GM19240 (cell line): ENCODE results near the gene PACRG.

ENCODE experiments used
- DNase-seq: peaks from one replicate; pipeline ENCODE4 v3.0.0; 2011; ENCODE audit warnings: low spot score; ENCODE audit not compliant: insufficient read length

Gene PACRG

GRCh38 chr6:163239572-163240340 lies 512.0 kb downstream of the PACRG start:
- DNase-seq = no peak

- no peak for DNase-seq
These were observed 512.8 kb downstream of the PACRG start for GRCh38 chr6:163240556-163240955.

GRCh38 chr6:163241683-163242082 lies 513.9 kb downstream of the PACRG start:
- DNase-seq = no peak

- no peak for DNase-seq
These were observed 515.3 kb downstream of the PACRG start for GRCh38 chr6:163243083-163243482.

DNA sequence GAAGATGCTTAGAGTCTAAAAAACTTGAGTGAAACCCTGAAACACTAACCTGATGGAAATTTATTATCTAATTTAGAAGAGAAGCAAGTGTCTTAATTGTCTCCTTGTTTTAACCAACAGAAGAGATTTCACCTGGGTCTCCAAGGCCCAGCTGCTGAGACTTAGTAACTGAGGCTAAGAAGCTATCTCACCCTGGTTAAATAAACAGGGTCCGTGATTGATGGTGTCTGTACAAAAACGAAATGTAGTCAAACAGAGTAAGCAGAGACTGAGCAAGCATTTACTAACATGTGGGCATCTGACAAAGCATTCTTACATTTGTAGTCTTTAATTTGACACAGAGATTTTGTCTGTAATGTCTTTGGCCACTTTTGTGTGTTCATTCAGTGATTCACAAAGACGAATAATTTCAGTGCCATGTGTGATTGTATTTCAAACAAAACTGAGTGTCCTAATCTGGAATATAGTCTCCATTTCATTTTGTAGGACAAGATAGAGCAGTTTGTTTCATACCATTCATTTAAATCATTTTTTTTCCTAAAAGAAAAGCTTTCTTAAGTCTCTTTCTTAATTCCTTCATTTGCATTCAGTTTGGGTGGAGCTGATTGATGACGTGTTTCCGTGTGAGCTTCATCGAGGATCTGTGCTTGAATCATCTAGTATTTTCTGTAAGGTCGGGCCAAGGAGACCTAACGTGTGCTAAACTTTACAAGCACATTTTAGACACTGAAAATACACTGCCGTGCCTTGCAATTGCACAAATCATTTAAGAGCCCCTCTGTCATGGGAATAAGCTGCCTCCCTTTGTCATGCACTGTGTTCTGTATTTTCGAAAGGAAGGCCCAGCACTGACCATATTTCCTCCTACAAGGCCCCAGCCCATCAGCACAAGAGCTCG lies 516.2 kb downstream of the PACRG start:
- no peak for DNase-seq

DNA sequence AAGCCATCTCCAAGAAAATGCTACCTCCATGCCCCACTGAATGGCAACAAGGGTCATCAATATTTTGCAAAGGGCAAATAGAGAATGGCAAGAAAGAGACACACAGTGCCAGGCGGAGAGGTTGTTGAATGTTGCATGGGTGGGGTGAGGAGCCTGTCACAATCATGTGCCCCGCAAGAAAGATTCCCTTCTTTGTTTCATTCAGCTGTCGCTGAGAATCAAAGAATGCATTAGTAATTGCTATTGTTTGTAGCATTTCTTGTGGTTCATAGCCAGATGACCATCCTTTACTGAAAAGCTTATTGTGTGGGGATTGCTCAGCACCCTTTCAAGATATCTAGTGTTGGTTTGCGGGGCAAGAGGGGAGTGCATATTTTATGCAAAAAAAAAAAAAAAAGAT lies 520.3 kb downstream of the PACRG start:
- DNase-seq = no peak

DNA sequence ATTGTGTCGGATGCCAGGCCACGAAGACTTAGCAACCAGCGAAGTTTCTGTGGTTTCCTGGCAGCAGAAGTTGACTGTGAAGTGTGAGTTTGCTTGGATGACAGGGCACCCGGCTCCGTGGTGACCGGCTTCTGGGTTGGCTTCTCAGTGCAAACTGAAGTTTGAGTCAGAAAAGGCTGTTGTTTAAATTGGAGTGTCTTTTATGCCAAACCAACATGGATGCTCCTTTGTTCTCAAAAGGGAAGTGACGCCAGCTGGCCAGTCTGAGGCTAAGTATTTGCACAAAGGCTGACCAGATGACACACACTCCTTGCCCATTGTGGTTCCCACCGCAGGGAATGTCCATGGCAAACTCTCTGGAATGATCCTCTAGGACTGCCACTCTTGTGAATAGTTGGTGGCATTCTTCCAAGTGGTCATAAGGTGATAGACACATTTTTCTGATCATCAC lies 521.9 kb downstream of the PACRG start:
- DNase-seq = no peak

DNA sequence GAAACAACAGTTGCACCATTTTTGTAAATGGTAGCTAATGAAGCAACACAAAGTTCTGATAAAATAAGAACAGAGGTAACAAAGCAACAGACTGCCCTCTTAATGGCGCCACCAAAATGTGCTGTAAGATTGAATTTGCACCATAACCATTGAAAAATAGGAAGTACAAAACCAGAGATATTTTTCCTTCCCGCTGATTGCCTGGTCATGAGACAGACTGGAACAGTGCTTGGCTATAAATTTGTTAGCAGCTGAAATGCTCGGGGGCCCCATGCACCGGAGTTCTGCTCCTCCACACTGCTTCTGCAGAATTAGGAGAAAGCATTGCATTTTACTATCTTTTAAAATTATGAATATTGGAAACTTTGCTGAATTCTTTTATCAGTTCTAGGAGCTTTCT lies 522.3 kb downstream of the PACRG start:
- no peak for DNase-seq

DNA sequence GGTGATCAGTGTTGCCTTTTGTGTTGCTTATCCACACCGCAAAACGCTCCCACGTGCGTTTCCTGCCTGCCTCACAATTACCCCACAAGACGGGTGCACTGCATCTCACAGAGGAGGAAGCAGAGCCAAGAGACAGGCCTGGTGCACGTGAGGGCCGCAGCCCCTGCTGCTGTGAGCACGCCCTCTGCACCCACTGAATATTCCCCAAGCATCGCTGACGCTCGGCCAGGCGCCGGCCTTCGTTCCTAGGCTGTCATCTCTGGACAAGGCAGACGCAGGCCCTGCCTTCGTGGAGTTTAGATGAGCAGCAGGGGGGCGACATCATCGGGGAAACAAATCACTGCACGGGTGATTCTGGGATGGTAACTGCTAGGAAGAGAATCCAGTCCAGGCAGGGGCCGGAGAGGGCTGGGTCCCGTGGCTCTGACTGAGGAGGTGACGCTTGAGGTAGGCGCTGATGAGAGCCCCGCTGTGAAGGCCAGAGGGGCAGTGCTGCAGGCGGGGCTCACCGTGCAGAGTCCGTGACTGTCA lies 524.4 kb downstream of the PACRG start:
- no peak for DNase-seq

DNA sequence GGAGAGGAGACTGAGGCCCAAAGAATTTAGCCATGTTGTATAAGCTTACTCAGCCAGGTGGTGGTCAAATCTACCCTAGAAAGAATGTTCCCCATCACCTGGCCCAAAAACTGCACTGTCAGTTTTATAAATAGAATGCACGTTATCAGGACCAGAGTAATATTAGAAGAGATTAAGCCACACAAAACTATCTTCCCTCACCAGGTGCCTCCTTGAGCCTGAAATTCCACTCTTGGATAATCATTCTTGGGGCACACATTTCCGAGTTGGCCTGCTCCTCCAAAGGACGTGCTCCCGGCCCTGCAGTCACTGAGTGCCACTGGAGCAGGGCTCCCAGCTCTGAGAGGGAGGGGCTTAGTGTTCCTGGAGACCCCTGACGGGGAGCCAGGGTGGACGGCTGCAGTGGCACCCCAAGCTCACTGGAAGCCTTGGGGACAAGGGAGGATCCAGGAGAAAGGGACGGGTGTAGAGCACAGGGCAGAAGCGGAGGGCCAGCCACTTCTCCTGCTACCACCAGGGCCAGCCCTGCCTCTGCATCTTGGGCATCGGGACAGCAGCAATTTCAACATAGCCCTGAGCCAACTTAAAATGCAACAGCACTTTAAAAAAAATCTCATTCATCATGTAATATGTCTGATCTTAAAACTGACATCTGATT lies 525.9 kb downstream of the PACRG start:
- DNase-seq = no peak

- DNase-seq = no peak
These were observed 526.6 kb downstream of the PACRG start for GRCh38 chr6:163254341-163254835.

DNA sequence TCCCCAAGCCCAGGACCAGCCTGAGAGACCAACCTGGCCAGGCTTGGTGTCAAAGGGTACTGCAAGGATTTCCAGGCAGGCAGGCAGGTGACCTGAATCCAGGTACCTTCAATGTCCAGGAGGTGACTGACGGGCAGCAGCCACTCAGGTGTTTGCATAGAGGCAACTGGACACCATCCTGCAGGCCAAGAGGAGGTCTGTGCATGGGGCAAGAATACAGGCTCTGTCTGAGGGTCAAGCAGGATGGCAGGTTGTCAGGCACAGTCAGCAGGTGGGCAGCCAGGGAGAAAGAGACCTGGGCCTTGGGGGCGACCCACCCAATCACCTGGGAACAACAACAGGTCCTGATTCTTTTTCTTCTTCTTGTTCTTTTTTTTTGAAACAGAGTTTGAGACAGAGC lies 527.5 kb downstream of the PACRG start:
- DNase-seq = no peak

- no peak for DNase-seq
These were observed 531.9 kb downstream of the PACRG start for GRCh38 chr6:163259689-163260088.

- DNase-seq = no peak
These were observed 532.5 kb downstream of the PACRG start for GRCh38 chr6:163260111-163260895.

DNA sequence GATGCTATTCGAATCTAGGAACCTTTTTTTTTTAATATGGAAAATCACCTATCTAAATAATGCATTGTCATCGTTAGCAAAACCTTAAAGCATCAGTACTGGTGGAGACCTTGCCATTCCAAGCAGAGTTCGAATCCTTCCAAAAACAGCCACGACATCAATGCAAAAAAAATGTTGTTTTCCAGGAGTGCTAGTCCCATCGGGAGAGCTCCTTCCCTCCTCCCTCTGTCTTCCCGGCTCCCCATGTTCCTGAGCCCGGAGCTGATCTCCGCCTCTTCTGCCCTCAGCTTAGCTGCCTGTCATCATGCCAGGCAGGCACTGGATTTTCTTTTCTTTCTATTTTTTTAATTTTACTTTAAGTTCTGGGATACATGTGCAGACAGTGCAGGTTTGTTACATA lies 533.1 kb downstream of the PACRG start:
- DNase-seq = no peak

GRCh38 chr6:163261361-163261760 lies 533.6 kb downstream of the PACRG start:
- no peak for DNase-seq

- DNase-seq = no peak
These were observed 534.3 kb downstream of the PACRG start for GRCh38 chr6:163262080-163262479.

DNA sequence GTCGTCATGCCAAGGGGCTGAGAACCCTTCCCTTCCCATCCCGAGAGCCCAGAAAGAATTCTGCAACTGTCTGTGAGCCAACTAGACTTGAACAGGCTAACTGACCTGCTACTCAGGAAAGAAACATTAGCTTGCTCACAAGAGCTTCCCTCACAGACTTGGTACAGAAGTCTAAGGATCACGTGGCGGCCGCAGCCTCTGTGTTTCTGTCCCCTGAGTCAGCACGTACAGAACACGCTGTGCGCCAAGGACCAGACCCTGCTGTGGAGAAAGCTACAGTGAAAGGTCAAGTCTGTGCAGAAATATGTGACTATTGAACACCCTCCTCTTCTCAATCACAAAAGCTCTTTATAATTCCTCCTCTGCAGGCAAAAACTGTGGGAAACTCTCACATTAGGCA lies 535.4 kb downstream of the PACRG start:
- DNase-seq = no peak

GRCh38 chr6:163263998-163264661 lies 536.4 kb downstream of the PACRG start:
- DNase-seq = no peak

GRCh38 chr6:163264662-163265035 lies 536.9 kb downstream of the PACRG start:
- DNase-seq = no peak
